Neural progenitor cell (in vitro differentiated cells): Measurements from ENCODE around the gene CLMP. TPM values are rescaled to one million over a fixed set of nuclear protein-coding genes. Genes with fewer than 3 reads are reported as not detected.

Source experiments
- DNase-seq: peaks from one replicate; pipeline ENCODE4 v3.0.0-alpha.2; 2016; ENCODE audit warnings: low spot score
- H2AFZ ChIP-seq: fragments of 200-600 bp; sonication (generic); replicated peaks from 2 replicates; pipeline ENCODE4 v1.6.1; 2016; ENCODE audit warnings: antibody characterized with exemption
- H3F3A ChIP-seq: fragments of 200-600 bp; sonication (generic); 2 replicates; pipeline ENCODE4 v1.6.1; 2016; ENCODE audit warnings: antibody characterized with exemption, low read depth
- H3K27ac ChIP-seq: fragments of 200-600 bp; sonication (generic); 2 replicates; pipeline ENCODE4 v1.5.1; 2016; ENCODE audit warnings: mild to moderate bottlenecking
- H3K27me3 ChIP-seq: fragments of 200-600 bp; sonication (generic); 2 replicates; pipeline ENCODE4 v1.6.1; 2016; ENCODE audit warnings: mild to moderate bottlenecking, moderate library complexity
- H3K36me3 ChIP-seq: fragments of 200-600 bp; sonication (generic); 2 replicates; pipeline ENCODE4 v1.5.1; 2016
- H3K4me1 ChIP-seq: fragments of 200-600 bp; sonication (generic); 2 replicates; pipeline ENCODE4 v1.6.1; 2016; ENCODE audit warnings: mixed run types
- H3K4me2 ChIP-seq: fragments of 200-600 bp; sonication (generic); 2 replicates; pipeline ENCODE4 v1.6.1; 2016
- H3K4me3 ChIP-seq: fragments of 200-600 bp; sonication (generic); 2 replicates; pipeline ENCODE4 v1.5.1; 2016
- H3K79me2 ChIP-seq: fragments of 200-600 bp; sonication (generic); 2 replicates; pipeline ENCODE4 v1.6.1; 2016; ENCODE audit warnings: low read depth
- H3K9ac ChIP-seq: fragments of 200-600 bp; sonication (generic); 2 replicates; pipeline ENCODE4 v1.6.1; 2016
- H3K9me3 ChIP-seq: fragments of 200-600 bp; sonication (generic); 2 replicates; pipeline ENCODE4 v1.5.1; 2016; ENCODE audit warnings: low read depth
- H4K20me1 ChIP-seq: fragments of 200-600 bp; sonication (generic); 2 replicates; pipeline ENCODE4 v1.6.1; 2016; ENCODE audit warnings: low read depth
- H3K27ac Mint-ChIP-seq: 3 replicates; pipeline ENCODE4 v1.8.0; 2021; ENCODE audit warnings: mixed read lengths
- H3K27me3 Mint-ChIP-seq: 2 replicates; pipeline ENCODE4 v1.8.0; 2022; ENCODE audit warnings: low read depth, mild to moderate bottlenecking, inconsistent platforms, moderate library complexity, mixed read lengths; ENCODE audit not compliant: insufficient read depth
- H3K36me3 Mint-ChIP-seq: 3 replicates; pipeline ENCODE4 v1.8.0; 2021; ENCODE audit warnings: mixed read lengths
- H3K4me1 Mint-ChIP-seq: 3 replicates; pipeline ENCODE4 v1.8.0; 2021; ENCODE audit warnings: mixed read lengths
- H3K4me3 Mint-ChIP-seq: 3 replicates; pipeline ENCODE4 v1.8.0; 2021; ENCODE audit warnings: mild to moderate bottlenecking, moderate library complexity, mixed read lengths
- H3K9me3 Mint-ChIP-seq: 3 replicates; pipeline ENCODE4 v1.8.0; 2020; ENCODE audit warnings: mixed read lengths
- CTCF ChIP-seq: fragments of 200-600 bp; sonication (generic); IDR thresholded peaks from 2 replicates; pipeline ENCODE4 v1.5.1; 2017; ENCODE audit warnings: antibody characterized with exemption, mild to moderate bottlenecking
- EZH2 ChIP-seq: fragments of 200-600 bp; sonication (generic); IDR thresholded peaks from 2 replicates; pipeline ENCODE4 v1.6.1; 2017; ENCODE audit warnings: antibody characterized with exemption, mild to moderate bottlenecking, moderate library complexity
- EZH2phosphoT487 ChIP-seq: fragments of 200-600 bp; sonication (generic); IDR thresholded peaks from 2 replicates; pipeline ENCODE4 v1.6.1; 2017; ENCODE audit warnings: antibody characterized with exemption
- total RNA-seq: library from RNA; depleted of rRNA; stranded (reverse); fragments of >200 nt; gene quantifications from 2 replicates; pipeline ENCODE4 v1.2.3, GENCODE V29; 2015; ENCODE audit warnings: low replicate concordance

The CLMP gene
- total RNA-seq, 1 donor from 2014 or later: 10.7 TPM

GRCh38 chr11:123143921-123144320 is 51.1 kb downstream of the CLMP start:
- Histone ChIP-seq H2AFZ (no peak overlapping the region), H3K4me3 (no peak overlapping the region), H3K36me3 (no peaks in the 10 kb centered on the region), H4K20me1 (no peaks in the 10 kb centered on the region), H3F3A (no peaks in the 10 kb centered on the region), H3K4me2 (no peak overlapping the region), H3K4me1 (no peaks in the 10 kb centered on the region), H3K79me2 (no peaks in the 10 kb centered on the region), H3K27ac (no peak overlapping the region), H3K27me3 (no peaks in the 10 kb centered on the region), H3K9ac (no peak overlapping the region), H3K9me3 (no peaks in the 10 kb centered on the region)
- Mint-ChIP-seq H3K4me1 (peaks cover 14% of the 10 kb centered on the region), H3K27ac (no peak overlapping the region), H3K4me3 (no peak overlapping the region), H3K36me3 (no peaks in the 10 kb centered on the region), H3K9me3 (peaks cover 7% of the 10 kb centered on the region), H3K27me3 (peaks cover 2% of the 10 kb centered on the region)
- DNase-seq: no peak
- TF ChIP-seq EZH2phosphoT487 (no peak), CTCF (no peak), EZH2 (no peak)

DNA sequence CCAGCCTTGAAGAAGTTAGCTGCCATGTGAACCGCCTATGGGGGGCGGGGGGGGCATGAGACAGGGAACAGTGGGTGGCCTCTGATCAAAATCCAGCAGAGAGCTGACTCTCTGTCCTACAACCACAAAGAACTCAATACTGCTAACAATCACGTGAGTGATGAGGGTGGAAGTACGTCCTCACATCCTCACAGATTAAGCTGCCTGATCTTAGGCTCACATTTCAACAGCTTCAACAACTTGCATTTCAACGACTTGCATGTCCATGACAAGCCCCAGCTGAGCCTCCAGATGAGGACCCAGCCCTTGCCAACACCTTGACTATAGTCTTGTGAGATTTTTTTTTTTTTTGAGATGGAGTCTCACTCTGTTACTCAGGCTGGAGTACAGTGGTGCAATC is 51.6 kb downstream of the CLMP start:
- Histone ChIP-seq H3K4me1 (no peaks in the 10 kb centered on the region), H3K4me3 (no peak overlapping the region), H3K9me3 (no peaks in the 10 kb centered on the region), H3K4me2 (no peak overlapping the region), H3F3A (no peaks in the 10 kb centered on the region), H3K79me2 (no peaks in the 10 kb centered on the region), H3K36me3 (no peaks in the 10 kb centered on the region), H3K27me3 (no peaks in the 10 kb centered on the region), H3K27ac (no peak overlapping the region), H2AFZ (no peak overlapping the region), H3K9ac (no peak overlapping the region), H4K20me1 (no peaks in the 10 kb centered on the region)
- H3K4me1 Mint-ChIP-seq: peaks cover 14% of the 10 kb centered on the region
- peaks cover 7% of the 10 kb centered on the region for H3K9me3 Mint-ChIP-seq
- no peak overlapping the region for H3K27ac Mint-ChIP-seq
- peaks cover 2% of the 10 kb centered on the region for H3K27me3 Mint-ChIP-seq
- no peaks in the 10 kb centered on the region for H3K36me3 Mint-ChIP-seq
- no peak for TF ChIP-seq CTCF
- TF ChIP-seq EZH2: no peak
- TF ChIP-seq EZH2phosphoT487: no peak
- DNase-seq: no peak
- no peak overlapping the region for H3K4me3 Mint-ChIP-seq

GRCh38 chr11:123139206-123139605 is 55.8 kb downstream of the CLMP start:
- Histone ChIP-seq H3K79me2 (no peaks in the 10 kb centered on the region), H4K20me1 (no peaks in the 10 kb centered on the region), H3K9ac (no peak overlapping the region), H3K27me3 (no peaks in the 10 kb centered on the region), H3K36me3 (no peaks in the 10 kb centered on the region), H3F3A (peaks cover 11% of the 10 kb centered on the region), H3K9me3 (no peaks in the 10 kb centered on the region), H2AFZ (no peak overlapping the region), H3K4me3 (no peak overlapping the region), H3K27ac (no peak overlapping the region), H3K4me2 (no peak overlapping the region), H3K4me1 (peaks cover 7% of the 10 kb centered on the region)
- Mint-ChIP-seq H3K27me3 (no peaks in the 10 kb centered on the region), H3K4me1 (peaks cover 26% of the 10 kb centered on the region), H3K36me3 (no peaks in the 10 kb centered on the region), H3K27ac (peak overlapping the region; percentile 68), H3K9me3 (peaks cover 7% of the 10 kb centered on the region), H3K4me3 (no peak overlapping the region)
- no peak for DNase-seq
- TF ChIP-seq EZH2 (no peak), CTCF (no peak), EZH2phosphoT487 (no peak)
